GM12892 (cell line): ENCODE measurements around the gene GLIS1.

Experiments used
- POLR2A ChIP-seq: IDR thresholded peaks from 2 replicates; pipeline ENCODE4 v1.6.1; 2011; ENCODE audit warnings: low read depth, low read length, control low read depth
- TAF1 ChIP-seq: IDR thresholded peaks from 2 replicates; pipeline ENCODE4 v1.6.1; 2011; ENCODE audit warnings: low read depth, mild to moderate bottlenecking, control low read depth, low read length, borderline replicate concordance

DNA sequence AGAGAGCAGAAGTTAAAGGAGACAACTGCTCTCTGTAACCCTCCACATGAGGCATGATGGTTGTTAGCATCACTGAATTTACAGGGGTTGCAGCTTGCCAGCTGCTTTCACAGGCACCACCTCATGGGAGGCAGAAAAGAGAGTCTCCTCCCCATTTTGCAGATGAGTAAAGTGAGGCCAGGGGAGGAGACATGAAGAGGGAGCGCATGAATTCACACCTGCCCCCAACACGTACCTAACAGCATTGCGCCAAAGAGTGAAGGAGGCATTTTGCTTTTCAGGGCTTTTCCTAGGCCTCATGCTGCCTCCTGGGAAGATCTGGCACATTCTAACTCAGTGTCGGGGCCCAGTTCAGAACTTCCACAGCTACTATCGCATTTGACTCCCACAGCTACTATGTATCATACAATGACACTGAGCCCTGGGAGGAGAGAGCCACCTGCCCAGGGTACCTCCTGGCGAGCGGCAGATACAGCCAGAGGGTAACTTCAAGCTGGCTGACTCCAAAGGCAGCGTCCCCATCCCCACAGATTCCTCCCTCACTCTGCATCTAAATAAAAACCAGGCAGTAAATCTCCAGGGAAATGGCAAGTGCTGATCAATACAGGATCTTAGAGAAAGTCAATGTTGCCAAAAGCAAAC, 34.0 kb downstream of the GLIS1 start:
- TF ChIP-seq TAF1: no peak
- TF ChIP-seq POLR2A: no peak
